SK-N-SH (cell line): Measurements from ENCODE around the gene SS18. TPM values are rescaled to one million over a fixed set of nuclear protein-coding genes. Genes with fewer than 3 reads are reported as not detected.
"Not testable (repeated sequence)": the region's sequence is repeated elsewhere in the genome, so short reads cannot be mapped to it uniquely, and the experiment has no call there.

ENCODE experiments used
- CTCF ChIA-PET: fragments of 300-600, 350-600 bp; formaldehyde crosslinking; extraction: SDS; loops from one replicate; lab custom pipeline; 2021; lab: Yijun Ruan, JAX
- POLR2A ChIA-PET: fragments of 350-600 bp; sonication (Branson Sonifier 250); formaldehyde crosslinking; extraction: SDS; loops from one replicate; lab custom pipeline; 2020; ENCODE audit warnings: antibody characterized with exemption, inconsistent platforms; lab: Yijun Ruan, JAX
- DNase-seq: peaks from one replicate; pipeline ENCODE4 v3.0.0; 2012
- H2AFZ ChIP-seq: fragments of 200-600 bp; sonication (generic); 2 replicates; pipeline ENCODE4 v1.8.1; 2016; ENCODE audit warnings: antibody characterized with exemption, mild to moderate bottlenecking, low read depth
- H3F3A ChIP-seq: fragments of 200-600 bp; sonication (generic); replicated peaks from 2 replicates; pipeline ENCODE3; 2016; ENCODE audit warnings: antibody characterized with exemption, mild to moderate bottlenecking; ENCODE audit not compliant: insufficient read depth
- H3K27ac ChIP-seq, 2 experiments: fragments of 200-500 bp in 1 of 2; fragments of 200-600 bp in 1 of 2; sonication (Bioruptor generic) in 1 of 2; sonication (generic), shearing (Covaris generic) in 1 of 2; 2 replicates each; pipeline versions ENCODE4 v1.5.1 to v1.6.1; 2014 to 2016; ENCODE audit warnings: low read depth in 2 of 2, inconsistent platforms in 1 of 2, low read length in 1 of 2, mild to moderate bottlenecking in 1 of 2, mixed read lengths in 1 of 2
- H3K27me3 ChIP-seq: fragments of 200-600 bp; sonication (generic), shearing (Covaris generic); 2 replicates; pipeline ENCODE4 v1.6.1; 2016; ENCODE audit warnings: mixed run types; ENCODE audit not compliant: insufficient read depth
- H3K36me3 ChIP-seq, 2 experiments: fragments of 200-500 bp in 1 of 2; fragments of 200-600 bp in 1 of 2; sonication (Bioruptor generic) in 1 of 2; sonication (generic) in 1 of 2; replicated peaks in 1 of 2; 2 replicates each; pipeline versions ENCODE3 to v1.5.1; 2014 to 2016; ENCODE audit warnings: low read length in 1 of 2, mild to moderate bottlenecking in 1 of 2; ENCODE audit not compliant: insufficient read depth in 2 of 2, control insufficient read depth in 1 of 2
- H3K4me1 ChIP-seq, 2 experiments: fragments of 200-500 bp in 1 of 2; fragments of 200-600 bp in 1 of 2; sonication (Bioruptor generic) in 1 of 2; sonication (generic), shearing (Covaris generic) in 1 of 2; 2 replicates each; pipeline versions ENCODE4 v1.5.1 to v1.6.1; 2014 to 2016; ENCODE audit warnings: low read depth in 1 of 2, low read length in 1 of 2, mixed run types in 1 of 2; ENCODE audit not compliant: insufficient read depth in 2 of 2, control insufficient read depth in 1 of 2
- H3K4me2 ChIP-seq: fragments of 200-600 bp; sonication (generic), shearing (Covaris generic); 2 replicates; pipeline ENCODE4 v1.6.1; 2017; ENCODE audit warnings: mixed run types
- H3K4me3 ChIP-seq, 2 experiments: fragments of 200-500 bp in 1 of 2; fragments of 200-600 bp in 1 of 2; sonication (Bioruptor generic) in 1 of 2; sonication (generic), shearing (Covaris generic) in 1 of 2; 2 replicates each; pipeline versions ENCODE4 v1.5.1 to v1.8.1; 2014 to 2016; ENCODE audit warnings: low read depth in 2 of 2, inconsistent platforms in 1 of 2, low read length in 1 of 2, mild to moderate bottlenecking in 1 of 2, mixed read lengths in 1 of 2, moderate library complexity in 1 of 2
- H3K79me2 ChIP-seq: fragments of 200-600 bp; sonication (generic); 2 replicates; pipeline ENCODE4 v1.8.1; 2017; ENCODE audit warnings: mild to moderate bottlenecking; ENCODE audit not compliant: insufficient read depth
- H3K9ac ChIP-seq: fragments of 200-600 bp; sonication (generic); 2 replicates; pipeline ENCODE4 v1.6.1; 2017; ENCODE audit warnings: mixed run types
- H3K9me2 ChIP-seq: fragments of 200-600 bp; sonication (generic); 2 replicates; pipeline ENCODE4 v1.6.1; 2017; ENCODE audit warnings: mixed run types
- H3K9me3 ChIP-seq: fragments of 200-600 bp; sonication (generic); 2 replicates; pipeline ENCODE4 v1.6.1; 2017; ENCODE audit warnings: mixed run types, mild to moderate bottlenecking, moderate library complexity
- H4K20me1 ChIP-seq: fragments of 200-600 bp; sonication (generic); 2 replicates; pipeline ENCODE4 v1.6.1; 2017; ENCODE audit warnings: mild to moderate bottlenecking, mixed run types; ENCODE audit not compliant: insufficient read depth
- FOSL2 ChIP-seq: IDR thresholded peaks from 2 replicates; pipeline ENCODE4 v1.4.0; 2012; ENCODE audit warnings: low read depth, mild to moderate bottlenecking, moderate library complexity, borderline replicate concordance
- FOXJ3 ChIP-seq: sonication (generic); formaldehyde crosslinking; IDR thresholded peaks from 2 replicates; pipeline ENCODE4 v1.5.1; 2020; ENCODE audit warnings: mild to moderate bottlenecking, missing genetic modification reagents
- JUND ChIP-seq: IDR thresholded peaks from 2 replicates; pipeline ENCODE4 v1.4.0; 2012
- MAX ChIP-seq: IDR thresholded peaks from 2 replicates; pipeline ENCODE4 v1.4.0; 2012; ENCODE audit warnings: low read depth
- MXI1 ChIP-seq: IDR thresholded peaks from 2 replicates; pipeline ENCODE4 v1.6.1; 2012; ENCODE audit warnings: mild to moderate bottlenecking, low read depth, low read length, improper control_type of control experiment
- POLR2AphosphoS5 ChIP-seq: IDR thresholded peaks from 2 replicates; pipeline ENCODE4 v1.6.1; 2012; ENCODE audit warnings: low read depth, low read length
- RCOR1 ChIP-seq: fragments of 150-350 bp; IDR thresholded peaks from 2 replicates; pipeline ENCODE4 v1.6.1; 2017; ENCODE audit warnings: antibody characterized with exemption, low read length
- SIN3A ChIP-seq: IDR thresholded peaks from 2 replicates; pipeline ENCODE4 v1.6.1; 2012; ENCODE audit warnings: low read depth, mild to moderate bottlenecking, low read length, moderate library complexity, borderline replicate concordance
- WGBS: methylation state at CpG from one replicate; pipeline ENCODE4 v1.1.6; 2017; ENCODE audit warnings: low lambda C conversion rate; 5-methylcytosine and 5-hydroxymethylcytosine counted together
- polyA plus RNA-seq, 3 experiments: library from polyadenylated mRNA; depleted of rRNA; stranded (reverse); fragments of >200 nt; gene quantifications; 2 replicates each; pipeline ENCODE4 v1.2.3, GENCODE V29; 2012
- TF ChIP-seq, protein P1 (sequence below): IDR thresholded peaks from 2 replicates; pipeline ENCODE4 v1.4.0; 2012; ENCODE audit warnings: low read depth, borderline replicate concordance
- TF ChIP-seq, protein P2 (sequence below): fragments of 150-350 bp; IDR thresholded peaks from 2 replicates; pipeline ENCODE4 v1.6.1; 2017; ENCODE audit warnings: antibody characterized with exemption, low read length, low read depth, borderline replicate concordance
- TF ChIP-seq, protein P3 (sequence below): IDR thresholded peaks from 2 replicates; pipeline ENCODE4 v1.4.0; 2012; ENCODE audit warnings: low read depth, borderline replicate concordance

The SS18 gene
- polyA plus RNA-seq, 1 of the 3 experiments (the other 2 are of a cell fraction): 98.6 TPM

DNA sequence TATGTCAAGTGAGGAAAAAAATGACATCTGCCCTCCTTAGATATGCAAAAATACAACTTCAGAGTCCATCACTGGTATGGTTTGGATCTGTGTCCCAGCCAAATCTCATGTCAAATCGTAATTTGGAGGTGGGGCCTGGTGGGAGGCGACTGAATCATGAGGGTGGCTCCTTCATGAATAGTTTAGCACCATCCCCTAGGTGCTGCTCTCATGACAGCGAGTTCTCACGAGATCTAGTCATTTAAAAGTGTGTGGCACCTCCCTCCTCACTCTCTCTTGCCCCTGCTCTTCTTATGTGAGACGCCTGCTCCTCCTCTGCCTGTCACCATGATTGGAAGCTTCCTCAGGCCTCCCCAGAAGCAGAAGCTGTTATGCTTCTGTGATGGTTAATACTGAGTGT, 37.4 kb upstream of the SS18 start:
- H3K79me2 ChIP-seq: no peaks in the 10 kb centered on the region
- no peak for TF ChIP-seq MXI1
- TF ChIP-seq SIN3A: no peak
- TF ChIP-seq, protein P1, sequence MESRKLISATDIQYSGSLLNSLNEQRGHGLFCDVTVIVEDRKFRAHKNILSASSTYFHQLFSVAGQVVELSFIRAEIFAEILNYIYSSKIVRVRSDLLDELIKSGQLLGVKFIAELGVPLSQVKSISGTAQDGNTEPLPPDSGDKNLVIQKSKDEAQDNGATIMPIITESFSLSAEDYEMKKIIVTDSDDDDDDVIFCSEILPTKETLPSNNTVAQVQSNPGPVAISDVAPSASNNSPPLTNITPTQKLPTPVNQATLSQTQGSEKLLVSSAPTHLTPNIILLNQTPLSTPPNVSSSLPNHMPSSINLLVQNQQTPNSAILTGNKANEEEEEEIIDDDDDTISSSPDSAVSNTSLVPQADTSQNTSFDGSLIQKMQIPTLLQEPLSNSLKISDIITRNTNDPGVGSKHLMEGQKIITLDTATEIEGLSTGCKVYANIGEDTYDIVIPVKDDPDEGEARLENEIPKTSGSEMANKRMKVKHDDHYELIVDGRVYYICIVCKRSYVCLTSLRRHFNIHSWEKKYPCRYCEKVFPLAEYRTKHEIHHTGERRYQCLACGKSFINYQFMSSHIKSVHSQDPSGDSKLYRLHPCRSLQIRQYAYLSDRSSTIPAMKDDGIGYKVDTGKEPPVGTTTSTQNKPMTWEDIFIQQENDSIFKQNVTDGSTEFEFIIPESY: no peak
- TF ChIP-seq MAX: no peak
- TF ChIP-seq, protein P2, sequence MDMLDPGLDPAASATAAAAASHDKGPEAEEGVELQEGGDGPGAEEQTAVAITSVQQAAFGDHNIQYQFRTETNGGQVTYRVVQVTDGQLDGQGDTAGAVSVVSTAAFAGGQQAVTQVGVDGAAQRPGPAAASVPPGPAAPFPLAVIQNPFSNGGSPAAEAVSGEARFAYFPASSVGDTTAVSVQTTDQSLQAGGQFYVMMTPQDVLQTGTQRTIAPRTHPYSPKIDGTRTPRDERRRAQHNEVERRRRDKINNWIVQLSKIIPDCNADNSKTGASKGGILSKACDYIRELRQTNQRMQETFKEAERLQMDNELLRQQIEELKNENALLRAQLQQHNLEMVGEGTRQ: no peak
- no peak for TF ChIP-seq FOXJ3 (CRISPR knock-in tag)
- TF ChIP-seq, protein P3, sequence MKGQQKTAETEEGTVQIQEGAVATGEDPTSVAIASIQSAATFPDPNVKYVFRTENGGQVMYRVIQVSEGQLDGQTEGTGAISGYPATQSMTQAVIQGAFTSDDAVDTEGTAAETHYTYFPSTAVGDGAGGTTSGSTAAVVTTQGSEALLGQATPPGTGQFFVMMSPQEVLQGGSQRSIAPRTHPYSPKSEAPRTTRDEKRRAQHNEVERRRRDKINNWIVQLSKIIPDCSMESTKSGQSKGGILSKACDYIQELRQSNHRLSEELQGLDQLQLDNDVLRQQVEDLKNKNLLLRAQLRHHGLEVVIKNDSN: no peak
- no peak for TF ChIP-seq POLR2AphosphoS5
- TF ChIP-seq FOSL2: no peak
- TF ChIP-seq JUND: no peak
- no peak for TF ChIP-seq RCOR1
- no peaks in the 10 kb centered on the region for H4K20me1 ChIP-seq
- no peaks in the 10 kb centered on the region for H3K4me1 ChIP-seq
- POLR2A ChIA-PET: no interaction called here
- no peaks in the 10 kb centered on the region for H3K9me2 ChIP-seq
- H3K4me2 ChIP-seq: no peak overlapping the region
- no peaks in the 10 kb centered on the region for H3K27me3 ChIP-seq
- no peaks in the 10 kb centered on the region for H3K9me3 ChIP-seq
- CTCF ChIA-PET: no interaction called here
- H3K27ac ChIP-seq: no peak overlapping the region
- H3K4me3 ChIP-seq: no peak overlapping the region
- no peak for DNase-seq
- H2AFZ ChIP-seq: no peak overlapping the region
- H3K9ac ChIP-seq: no peak overlapping the region
- no peaks in the 10 kb centered on the region for H3F3A ChIP-seq
- 60% methylated on average over 4 of the region's 5 CpGs for WGBS
- no peaks in the 10 kb centered on the region for H3K36me3 ChIP-seq

DNA sequence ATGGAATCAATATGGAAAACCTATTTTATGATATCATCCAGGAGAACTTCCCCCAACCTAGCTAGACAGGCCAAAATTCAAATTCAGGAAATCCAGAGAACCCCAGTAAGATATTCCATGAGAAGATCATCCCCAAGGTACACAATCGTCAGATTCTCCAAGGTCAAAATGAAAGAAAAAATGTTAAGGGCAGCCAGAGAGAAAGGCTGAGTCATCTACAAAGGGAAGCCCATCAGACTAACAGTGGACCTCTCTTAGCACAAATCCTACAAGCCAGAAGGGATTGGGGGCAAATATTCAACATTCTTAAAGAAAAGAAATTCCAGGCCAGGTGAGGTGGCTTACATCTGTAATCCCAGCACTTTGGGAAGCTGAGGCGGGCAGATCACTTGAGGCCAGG, 31.6 kb upstream of the SS18 start:
- H3K27me3 ChIP-seq, H3K4me2 ChIP-seq, H3K4me1 ChIP-seq, H3F3A ChIP-seq, H3K9me2 ChIP-seq, H3K4me3 ChIP-seq, DNase-seq, POLR2A ChIA-PET, H3K27ac ChIP-seq, H3K9ac ChIP-seq, H3K9me3 ChIP-seq, H3K36me3 ChIP-seq, H3K79me2 ChIP-seq, H4K20me1 ChIP-seq: not testable (repeated sequence)
- CTCF ChIA-PET: interaction anchor here (1.5 kb wide), 1 partner anchor 30 kb away, joined by 3 read pairs; no protein-coding TSS in a partner anchor
- H2AFZ ChIP-seq: 0 out of 2 replicates have a peak overlapping the region, but pooled peaks have one; percentile 16
- 73% methylated on average over 2 of the region's 2 CpGs for WGBS
